SU-DHL-6 (cell line): ENCODE results near the gene IQSEC3.

Experiments used
- H2AFZ ChIP-seq: fragments of 200-600 bp; sonication (generic); 2 replicates; pipeline ENCODE4 v1.6.1; 2014; ENCODE audit warnings: low read depth, mild to moderate bottlenecking, moderate library complexity, mixed read lengths, antibody characterized with exemption, low read length; ENCODE audit not compliant: severe bottlenecking
- H3F3A ChIP-seq: fragments of 200-600 bp; shearing (Covaris generic); 2 replicates; pipeline ENCODE4 v1.6.0; 2016; ENCODE audit warnings: antibody characterized with exemption, mild to moderate bottlenecking; ENCODE audit not compliant: insufficient read depth
- H3K27ac ChIP-seq: fragments of 200-600 bp; sonication (generic); 2 replicates; pipeline ENCODE4 v1.5.1; 2016; ENCODE audit warnings: low read depth, mild to moderate bottlenecking, low read length, moderate library complexity, mixed read lengths
- H3K27me3 ChIP-seq: fragments of 200-600 bp; sonication (generic), shearing (Covaris generic); 2 replicates; pipeline ENCODE4 v1.6.0; 2014; ENCODE audit warnings: mild to moderate bottlenecking, low read length
- H3K36me3 ChIP-seq: fragments of 200-600 bp; sonication (generic); 2 replicates; pipeline ENCODE4 v1.6.1; 2014; ENCODE audit warnings: mild to moderate bottlenecking, low read length, mixed read lengths
- H3K4me2 ChIP-seq: fragments of 300-600, 200-600 bp; shearing (Covaris generic), sonication (generic); 2 replicates; pipeline ENCODE4 v1.6.0; 2014; ENCODE audit warnings: low read length, low read depth, mild to moderate bottlenecking; ENCODE audit not compliant: poor library complexity, severe bottlenecking
- H3K4me3 ChIP-seq: fragments of 200-600 bp; sonication (generic); 2 replicates; pipeline ENCODE4 v1.5.1; 2014; ENCODE audit warnings: antibody characterized with exemption, low read length, mild to moderate bottlenecking, mixed read lengths; ENCODE audit not compliant: insufficient read depth, poor library complexity, severe bottlenecking
- H3K79me2 ChIP-seq: fragments of 200-600 bp; sonication (generic); 2 replicates; pipeline ENCODE4 v1.6.1; 2014; ENCODE audit warnings: mild to moderate bottlenecking, low read length, moderate library complexity; ENCODE audit not compliant: insufficient read depth
- H3K9ac ChIP-seq: fragments of 200-600 bp; sonication (generic); 2 replicates; pipeline ENCODE4 v1.7.0; 2014; ENCODE audit warnings: mild to moderate bottlenecking, low read length
- H3K9me2 ChIP-seq: fragments of 200-600 bp; sonication (generic); replicated peaks from 2 replicates; pipeline ENCODE4 v1.6.1; 2014; ENCODE audit warnings: low read length; ENCODE audit not compliant: insufficient read depth
- H3K9me3 ChIP-seq: fragments of 200-600 bp; sonication (generic); 2 replicates; pipeline ENCODE4 v1.6.1; 2014; ENCODE audit warnings: low read length, mixed read lengths; ENCODE audit not compliant: insufficient read depth
- H4K20me1 ChIP-seq: fragments of 200-600 bp; sonication (generic); 2 replicates; pipeline ENCODE4 v1.6.1; 2014; ENCODE audit warnings: low read depth, mild to moderate bottlenecking, antibody characterized with exemption, low read length, moderate library complexity, mixed read lengths
- CTCF ChIP-seq: fragments of 200-600 bp; sonication (generic); IDR thresholded peaks from one replicate; pipeline ENCODE4 v1.5.1; 2017; ENCODE audit warnings: antibody characterized with exemption, mild to moderate bottlenecking, low read length, moderate library complexity; ENCODE audit not compliant: insufficient read depth, poor library complexity, severe bottlenecking
- EZH2phosphoT487 ChIP-seq: fragments of 200-600 bp; sonication (generic), shearing (Covaris generic); conservative IDR thresholded peaks from 2 replicates; pipeline ENCODE4 v1.6.1; 2018; ENCODE audit warnings: mild to moderate bottlenecking, antibody characterized with exemption, low read length, moderate library complexity, mixed read lengths

The IQSEC3 gene

GRCh38 chr12:178829-179109, 112.2 kb downstream of the IQSEC3 start:
- no peaks in the 10 kb centered on the region for H3K9me2 ChIP-seq
- TF ChIP-seq CTCF, result no peak
- TF ChIP-seq EZH2phosphoT487, result no peak
- H3K9ac ChIP-seq, result no peak overlapping the region
- no peak overlapping the region for H2AFZ ChIP-seq
- H3K9me3 ChIP-seq, result no peaks in the 10 kb centered on the region
- H3K4me2 ChIP-seq, result no peak overlapping the region
- no peaks in the 10 kb centered on the region for H4K20me1 ChIP-seq
- H3K27me3 ChIP-seq, result no peaks in the 10 kb centered on the region
- H3K4me3 ChIP-seq, result no peak overlapping the region
- no peaks in the 10 kb centered on the region for H3K36me3 ChIP-seq
- H3K27ac ChIP-seq, result no peak overlapping the region
- H3K79me2 ChIP-seq, result no peaks in the 10 kb centered on the region
- no peaks in the 10 kb centered on the region for H3F3A ChIP-seq

DNA sequence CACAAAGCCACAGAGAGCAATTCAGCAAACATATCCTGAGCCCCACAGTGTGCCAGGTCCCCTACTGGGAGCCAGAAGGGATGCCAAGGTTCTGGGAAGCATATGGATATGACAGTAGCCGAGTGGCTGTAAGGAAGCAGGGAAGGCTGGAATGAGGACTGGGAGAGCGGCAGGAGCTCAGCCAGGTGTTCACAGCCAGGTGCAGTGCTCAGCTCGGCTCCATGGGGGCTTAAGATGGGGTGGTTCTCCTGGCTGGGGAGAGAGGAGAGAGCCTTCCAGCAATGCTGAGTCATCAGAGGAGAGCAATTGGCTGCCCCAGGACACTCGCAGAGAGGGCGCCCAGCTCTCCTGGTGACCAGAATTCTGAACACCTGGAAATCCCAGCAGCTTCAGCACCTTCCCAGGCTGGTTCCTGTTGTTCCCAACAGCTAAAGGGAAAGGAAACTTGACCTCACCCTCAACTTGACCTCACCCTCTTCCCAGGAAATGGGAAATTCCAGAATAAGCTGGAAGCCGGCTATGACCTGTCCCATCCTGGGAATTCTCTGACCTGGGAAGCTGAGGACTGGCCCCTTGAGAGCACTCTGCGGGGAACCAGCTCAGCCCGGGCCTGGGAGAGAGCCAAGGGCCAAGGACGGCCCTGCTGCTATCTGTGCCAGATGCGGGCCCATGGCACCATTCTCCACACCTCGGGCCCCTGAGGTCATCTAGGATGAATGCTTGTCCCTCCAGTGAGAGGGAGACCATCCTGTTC, 112.7 kb downstream of the IQSEC3 start:
- Histone ChIP-seq H2AFZ (no peak overlapping the region), H3K27me3 (no peaks in the 10 kb centered on the region), H3F3A (no peaks in the 10 kb centered on the region), H3K4me3 (no peak overlapping the region), H3K4me2 (no peak overlapping the region), H3K79me2 (no peaks in the 10 kb centered on the region), H4K20me1 (no peaks in the 10 kb centered on the region), H3K36me3 (no peaks in the 10 kb centered on the region), H3K27ac (no peak overlapping the region), H3K9ac (no peak overlapping the region), H3K9me2 (no peaks in the 10 kb centered on the region), H3K9me3 (no peaks in the 10 kb centered on the region)
- no peak for TF ChIP-seq CTCF
- no peak for TF ChIP-seq EZH2phosphoT487

GRCh38 chr12:179885-180284, 113.3 kb downstream of the IQSEC3 start:
- Histone ChIP-seq H3K9ac (no peak overlapping the region), H3K4me2 (no peak overlapping the region), H3K79me2 (no peaks in the 10 kb centered on the region), H2AFZ (no peak overlapping the region), H3K4me3 (no peak overlapping the region), H3K27ac (no peak overlapping the region), H3F3A (no peaks in the 10 kb centered on the region), H4K20me1 (no peaks in the 10 kb centered on the region), H3K36me3 (no peaks in the 10 kb centered on the region), H3K9me3 (no peaks in the 10 kb centered on the region), H3K9me2 (no peaks in the 10 kb centered on the region), H3K27me3 (no peaks in the 10 kb centered on the region)
- TF ChIP-seq EZH2phosphoT487, result no peak
- TF ChIP-seq CTCF, result no peak
